Sigmoid colon (tissue), 4 donors: ENCODE results near the gene ERG28.

Experiments used
- EP300 ChIP-seq, 4 donors: sonication (generic); formaldehyde crosslinking; IDR thresholded peaks; one replicate each; pipeline ENCODE4 v1.6.1; 2017; ENCODE audit warnings: antibody characterized with exemption in 4 of 4
- POLR2A ChIP-seq, 2 donors: fragments of 450-650 bp; IDR thresholded peaks; one replicate each; pipeline ENCODE4 v1.6.1; 2016; ENCODE audit warnings: antibody characterized with exemption in 2 of 2, mild to moderate bottlenecking in 2 of 2, moderate library complexity in 2 of 2
- POLR2AphosphoS5 ChIP-seq, 4 donors: sonication (generic); formaldehyde crosslinking; IDR thresholded peaks; one replicate each; pipeline ENCODE4 v1.6.1; 2017; ENCODE audit warnings: antibody characterized with exemption in 4 of 4
- TF ChIP-seq, protein P1 (sequence below), 4 experiments: fragments of 450-650 bp in 3 of 4; fragments of 200-600 bp in 1 of 4; IDR thresholded peaks; one replicate each; pipeline ENCODE4 v1.5.1; 2016 to 2019; ENCODE audit warnings: antibody characterized with exemption in 4 of 4, mild to moderate bottlenecking in 3 of 4, moderate library complexity in 2 of 4

GRCh38 chr14:75615200-75615599 is 45.5 kb downstream of the ERG28 start:
- no peak for TF ChIP-seq POLR2A (IDR thresholded peaks at IDR 0.05)
- TF ChIP-seq, protein P1, sequence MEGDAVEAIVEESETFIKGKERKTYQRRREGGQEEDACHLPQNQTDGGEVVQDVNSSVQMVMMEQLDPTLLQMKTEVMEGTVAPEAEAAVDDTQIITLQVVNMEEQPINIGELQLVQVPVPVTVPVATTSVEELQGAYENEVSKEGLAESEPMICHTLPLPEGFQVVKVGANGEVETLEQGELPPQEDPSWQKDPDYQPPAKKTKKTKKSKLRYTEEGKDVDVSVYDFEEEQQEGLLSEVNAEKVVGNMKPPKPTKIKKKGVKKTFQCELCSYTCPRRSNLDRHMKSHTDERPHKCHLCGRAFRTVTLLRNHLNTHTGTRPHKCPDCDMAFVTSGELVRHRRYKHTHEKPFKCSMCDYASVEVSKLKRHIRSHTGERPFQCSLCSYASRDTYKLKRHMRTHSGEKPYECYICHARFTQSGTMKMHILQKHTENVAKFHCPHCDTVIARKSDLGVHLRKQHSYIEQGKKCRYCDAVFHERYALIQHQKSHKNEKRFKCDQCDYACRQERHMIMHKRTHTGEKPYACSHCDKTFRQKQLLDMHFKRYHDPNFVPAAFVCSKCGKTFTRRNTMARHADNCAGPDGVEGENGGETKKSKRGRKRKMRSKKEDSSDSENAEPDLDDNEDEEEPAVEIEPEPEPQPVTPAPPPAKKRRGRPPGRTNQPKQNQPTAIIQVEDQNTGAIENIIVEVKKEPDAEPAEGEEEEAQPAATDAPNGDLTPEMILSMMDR (IDR thresholded peaks at IDR 0.05), result no peak
- peak in 1 of 4 donors; percentile 20 for TF ChIP-seq POLR2AphosphoS5 (IDR thresholded peaks at IDR 0.05)
- TF ChIP-seq EP300 (IDR thresholded peaks at IDR 0.05), result no peak
